Keratinocyte (primary cell): Measurements from ENCODE around the gene CREB3. TPM values are rescaled to one million over a fixed set of nuclear protein-coding genes. Genes with fewer than 3 reads are reported as not detected.

Experiments
- DNase-seq: peaks from one replicate; pipeline ENCODE4 v3.0.0-alpha.2; 2011; ENCODE audit warnings: low read depth, missing footprints, low spot score
- FAIRE-seq: peaks from 2 replicates; lab custom pipeline; 2011; peaks lifted over from hg19 to GRCh38; lab: Jason Lieb, UNC
- H2AFZ ChIP-seq: 2 replicates; pipeline ENCODE4 v1.6.0; 2012; ENCODE audit warnings: low read length, control low read depth, inconsistent platforms; ENCODE audit not compliant: control insufficient read depth
- H3K27ac ChIP-seq: 2 replicates; pipeline ENCODE4 v1.5.1; 2011; ENCODE audit warnings: low read length; ENCODE audit not compliant: control insufficient read depth, insufficient read depth
- H3K27me3 ChIP-seq: 3 replicates; pipeline ENCODE4 v1.6.0; 2011; ENCODE audit warnings: low read length; ENCODE audit not compliant: control insufficient read depth, insufficient read depth; ENCODE audit errors: extremely low read depth
- H3K36me3 ChIP-seq, 2 experiments: 2 replicates in 1 of 2; 3 replicates in 1 of 2; pipeline ENCODE4 v1.5.1; 2011; ENCODE audit warnings: low read length in 2 of 2, mild to moderate bottlenecking in 1 of 2; ENCODE audit not compliant: control insufficient read depth in 2 of 2, insufficient read depth in 2 of 2; ENCODE audit errors: extremely low read depth in 1 of 2
- H3K4me1 ChIP-seq: 3 replicates; pipeline ENCODE4 v1.5.1; 2011; ENCODE audit warnings: low read length; ENCODE audit not compliant: control insufficient read depth, insufficient read depth; ENCODE audit errors: extremely low read depth
- H3K4me2 ChIP-seq: 3 replicates; pipeline ENCODE4 v1.6.0; 2011; ENCODE audit warnings: low read depth, low read length; ENCODE audit not compliant: control insufficient read depth, insufficient read depth; ENCODE audit errors: extremely low read depth
- H3K4me3 ChIP-seq, 3 experiments: fragments of 200-600 bp in 1 of 3; sonication (generic) in 1 of 3; 2 replicates in 2 of 3; 3 replicates in 1 of 3; pipeline ENCODE4 v1.5.1; 2011 to 2016; ENCODE audit warnings: low read length in 3 of 3, mild to moderate bottlenecking in 3 of 3, control low read depth in 2 of 3, inconsistent platforms in 1 of 3, low read depth in 1 of 3, mixed read lengths in 1 of 3, mixed run types in 1 of 3, moderate library complexity in 1 of 3; ENCODE audit not compliant: control insufficient read depth in 2 of 3, insufficient read depth in 2 of 3; ENCODE audit errors: extremely low read depth in 1 of 3
- H3K79me2 ChIP-seq: 2 replicates; pipeline ENCODE4 v1.6.0; 2012; ENCODE audit warnings: low read length; ENCODE audit not compliant: control insufficient read depth, insufficient read depth
- H3K9ac ChIP-seq: 3 replicates; pipeline ENCODE4 v1.6.0; 2011; ENCODE audit warnings: low read length; ENCODE audit not compliant: control insufficient read depth, insufficient read depth; ENCODE audit errors: extremely low read depth
- H3K9me1 ChIP-seq: 3 replicates; pipeline ENCODE4 v1.6.0; 2011; ENCODE audit warnings: low read length; ENCODE audit not compliant: control insufficient read depth, insufficient read depth; ENCODE audit errors: extremely low read depth
- H3K9me3 ChIP-seq: 2 replicates; pipeline ENCODE4 v1.5.1; 2012; ENCODE audit warnings: low read depth, low read length; ENCODE audit not compliant: control insufficient read depth
- H4K20me1 ChIP-seq: 3 replicates; pipeline ENCODE4 v1.6.0; 2011; ENCODE audit warnings: low read length; ENCODE audit not compliant: control insufficient read depth, insufficient read depth; ENCODE audit errors: extremely low read depth
- EZH2 ChIP-seq: IDR thresholded peaks from one replicate; pipeline ENCODE4 v1.6.1; 2012; ENCODE audit warnings: inconsistent platforms, mild to moderate bottlenecking, low read length, moderate library complexity
- dilution Hi-C: fragments of 300-500 bp; cut with MboI; formaldehyde crosslinking; loops from one replicate; pipeline ENCODE4 v1.7.0; 2020; ENCODE audit warnings: low sequenced_read_pairs; ENCODE audit not compliant: extremely low pct_ligation_motif_present
- polyA plus RNA-seq, 5 experiments: library from polyadenylated mRNA; depleted of rRNA in 3 of 5; stranded (reverse) in 3 of 5; stranded (forward) in 1 of 5; unstranded in 1 of 5; fragments of >200 nt; gene quantifications; 1 replicate in 1 of 5; 2 replicates in 3 of 5; 3 replicates in 1 of 5; pipeline versions ENCODE4 v1.2.1 to v1.2.3, GENCODE V29; 2011 to 2012; ENCODE audit warnings: missing spikeins in 2 of 5, low read depth in 1 of 5, low replicate concordance in 1 of 5
- TF ChIP-seq, protein P1 (sequence below), 3 experiments: IDR thresholded peaks in 1 of 3; conservative IDR thresholded peaks in 1 of 3; optimal IDR thresholded peaks in 1 of 3; 2 replicates in 2 of 3; 3 replicates in 1 of 3; pipeline versions ENCODE3 to v1.5.1; 2011; ENCODE audit warnings: low read length in 3 of 3, mild to moderate bottlenecking in 3 of 3, moderate library complexity in 2 of 3, control low read depth in 1 of 3, inconsistent platforms in 1 of 3; ENCODE audit not compliant: insufficient read depth in 2 of 3; ENCODE audit errors: extremely low read depth in 1 of 3

CREB3 gene
- polyA plus RNA-seq, 1 donor (not counting 4 experiments of a cell fraction or from before 2014, with no cell fraction given), result 24.6 TPM

DNA sequence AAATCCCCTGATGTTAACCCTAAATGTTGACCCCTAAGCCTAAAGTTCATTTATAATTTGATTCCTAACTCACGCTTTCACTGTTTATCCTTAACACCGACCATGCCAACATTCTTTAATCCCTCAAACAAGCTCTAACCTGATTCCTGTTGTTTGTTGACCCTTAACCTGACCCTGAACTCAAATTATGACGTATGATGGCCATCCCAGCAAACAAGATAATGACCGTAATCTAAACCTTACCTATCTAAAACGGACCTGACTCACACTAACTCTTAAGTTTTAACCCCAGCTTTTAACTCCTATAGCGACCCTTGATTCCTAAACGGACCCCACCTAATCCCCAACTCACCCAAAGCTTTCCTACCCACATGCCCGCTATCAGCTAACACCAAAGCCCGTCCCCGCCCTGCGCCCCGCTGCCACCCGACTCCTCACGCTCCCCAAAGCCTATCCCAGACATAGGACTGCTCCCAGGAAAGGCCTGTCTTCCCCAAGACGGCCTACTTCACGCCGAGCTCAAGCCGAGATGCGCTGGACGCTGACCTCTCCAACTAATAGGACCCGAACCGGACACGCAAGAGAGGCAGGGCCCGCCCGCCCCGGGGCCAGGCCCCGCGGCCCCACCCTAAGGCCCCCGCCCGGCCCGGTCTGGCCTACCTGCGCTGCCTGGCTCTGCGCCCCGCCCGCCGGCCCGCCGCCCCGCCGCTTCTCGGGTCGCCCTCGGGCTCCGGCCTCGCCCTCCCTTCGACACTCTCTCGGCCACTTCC lies 866 bp upstream of the CREB3 start:
- peaks cover 13 to 19% of the 10 kb centered on the region in 2 experiments for H3K36me3 ChIP-seq
- H3K9ac ChIP-seq, result peak overlapping the region; percentile 92
- dilution Hi-C loops, result no loop called here
- peaks cover 47% of the 10 kb centered on the region for H3K4me1 ChIP-seq
- H3K79me2 ChIP-seq, result peaks cover 51% of the 10 kb centered on the region
- peak overlapping the region; percentile 95 for H3K4me2 ChIP-seq
- H3K27ac ChIP-seq, result peak overlapping the region; percentile 85
- H3K9me1 ChIP-seq, result peaks cover 7% of the 10 kb centered on the region
- no peaks in the 10 kb centered on the region for H3K27me3 ChIP-seq
- H3K9me3 ChIP-seq, result no peaks in the 10 kb centered on the region
- peak overlapping the region; percentile 79 for H2AFZ ChIP-seq
- TF ChIP-seq, protein P1, sequence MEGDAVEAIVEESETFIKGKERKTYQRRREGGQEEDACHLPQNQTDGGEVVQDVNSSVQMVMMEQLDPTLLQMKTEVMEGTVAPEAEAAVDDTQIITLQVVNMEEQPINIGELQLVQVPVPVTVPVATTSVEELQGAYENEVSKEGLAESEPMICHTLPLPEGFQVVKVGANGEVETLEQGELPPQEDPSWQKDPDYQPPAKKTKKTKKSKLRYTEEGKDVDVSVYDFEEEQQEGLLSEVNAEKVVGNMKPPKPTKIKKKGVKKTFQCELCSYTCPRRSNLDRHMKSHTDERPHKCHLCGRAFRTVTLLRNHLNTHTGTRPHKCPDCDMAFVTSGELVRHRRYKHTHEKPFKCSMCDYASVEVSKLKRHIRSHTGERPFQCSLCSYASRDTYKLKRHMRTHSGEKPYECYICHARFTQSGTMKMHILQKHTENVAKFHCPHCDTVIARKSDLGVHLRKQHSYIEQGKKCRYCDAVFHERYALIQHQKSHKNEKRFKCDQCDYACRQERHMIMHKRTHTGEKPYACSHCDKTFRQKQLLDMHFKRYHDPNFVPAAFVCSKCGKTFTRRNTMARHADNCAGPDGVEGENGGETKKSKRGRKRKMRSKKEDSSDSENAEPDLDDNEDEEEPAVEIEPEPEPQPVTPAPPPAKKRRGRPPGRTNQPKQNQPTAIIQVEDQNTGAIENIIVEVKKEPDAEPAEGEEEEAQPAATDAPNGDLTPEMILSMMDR (optimal IDR thresholded peaks at IDR 0.05 in 1 of 3, IDR thresholded peaks at IDR 0.05 in 1 of 3, conservative IDR thresholded peaks at IDR 0.05 in 1 of 3; ENCODE audit: extremely low read depth in 1 of 3, insufficient read depth in 2 of 3, low read length in 3 of 3), result no peak
- no peak for TF ChIP-seq EZH2
- peaks cover 26% of the 10 kb centered on the region for H4K20me1 ChIP-seq
- DNase-seq (no peak), FAIRE-seq (no peak)
- H3K4me3 ChIP-seq, result peak overlapping the region; percentile 65 to 95 (median 89)

DNA sequence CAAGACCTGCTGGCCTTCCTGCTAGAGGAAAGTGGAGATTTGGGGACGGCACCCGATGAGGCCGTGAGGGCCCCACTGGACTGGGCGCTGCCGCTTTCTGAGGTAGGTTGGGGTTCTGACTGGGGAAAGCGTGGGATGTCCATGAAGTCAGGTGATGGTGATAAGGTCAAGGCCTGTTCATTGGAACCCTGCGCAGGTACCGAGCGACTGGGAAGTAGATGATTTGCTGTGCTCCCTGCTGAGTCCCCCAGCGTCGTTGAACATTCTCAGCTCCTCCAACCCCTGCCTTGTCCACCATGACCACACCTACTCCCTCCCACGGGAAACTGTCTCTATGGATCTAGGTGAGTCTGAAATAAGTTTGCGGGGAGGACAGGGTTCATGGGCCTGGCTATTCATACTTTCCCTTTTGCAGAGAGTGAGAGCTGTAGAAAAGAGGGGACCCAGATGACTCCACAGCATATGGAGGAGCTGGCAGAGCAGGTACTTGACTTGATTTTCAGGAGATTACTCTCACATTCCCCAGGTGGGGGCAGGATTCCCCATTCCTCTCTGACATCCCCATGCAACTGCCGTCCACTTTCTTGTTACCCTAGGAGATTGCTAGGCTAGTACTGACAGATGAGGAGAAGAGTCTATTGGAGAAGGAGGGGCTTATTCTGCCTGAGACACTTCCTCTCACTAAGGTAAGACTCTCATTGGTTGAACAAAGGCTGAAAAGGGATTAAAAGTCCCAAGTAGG lies 505 bp downstream of the CREB3 start:
- Histone ChIP-seq H3K4me1 (peaks cover 41% of the 10 kb centered on the region), H3K27me3 (no peaks in the 10 kb centered on the region), H2AFZ (peak overlapping the region; percentile 87), H3K27ac (peak overlapping the region; percentile 85), H3K79me2 (peaks cover 38% of the 10 kb centered on the region), H3K36me3 (peaks cover 21 to 25% of the 10 kb centered on the region in 2 experiments), H3K4me2 (peak overlapping the region; percentile 97), H3K9me3 (no peaks in the 10 kb centered on the region), H3K9me1 (peaks cover 7% of the 10 kb centered on the region), H3K9ac (peak overlapping the region; percentile 92), H4K20me1 (peaks cover 18% of the 10 kb centered on the region), H3K4me3 (peak overlapping the region; percentile 65 to 95 (median 89))
- DNase-seq, result peak; percentile 45
- peak; percentile 63 for FAIRE-seq
- TF ChIP-seq EZH2, result no peak
- TF ChIP-seq, protein P1 (optimal IDR thresholded peaks at IDR 0.05 in 1 of 3, IDR thresholded peaks at IDR 0.05 in 1 of 3, conservative IDR thresholded peaks at IDR 0.05 in 1 of 3; ENCODE audit: extremely low read depth in 1 of 3, insufficient read depth in 2 of 3, low read length in 3 of 3), result peak in 2 of 3 experiments; percentile 36 to 56
- dilution Hi-C loops, result no loop called here
